Stimulated activated CD8-positive, alpha-beta memory T cell treated with anti-CD3 and anti-CD28 coated beads, Interleukin-4, amount 100 ng/mL, for 1 hour (primary cell): ENCODE measurements around the gene PHF21B.
"Not testable (repeated sequence)": the region's sequence is repeated elsewhere in the genome, so short reads cannot be mapped to it uniquely, and the experiment has no call there.

Source experiments
- DNase-seq, 2 donors: peaks; one replicate each; pipeline ENCODE4 v3.0.0-alpha.2; 2020; ENCODE audit warnings: low read depth in 2 of 2, low spot score in 1 of 2

PHF21B gene

DNA sequence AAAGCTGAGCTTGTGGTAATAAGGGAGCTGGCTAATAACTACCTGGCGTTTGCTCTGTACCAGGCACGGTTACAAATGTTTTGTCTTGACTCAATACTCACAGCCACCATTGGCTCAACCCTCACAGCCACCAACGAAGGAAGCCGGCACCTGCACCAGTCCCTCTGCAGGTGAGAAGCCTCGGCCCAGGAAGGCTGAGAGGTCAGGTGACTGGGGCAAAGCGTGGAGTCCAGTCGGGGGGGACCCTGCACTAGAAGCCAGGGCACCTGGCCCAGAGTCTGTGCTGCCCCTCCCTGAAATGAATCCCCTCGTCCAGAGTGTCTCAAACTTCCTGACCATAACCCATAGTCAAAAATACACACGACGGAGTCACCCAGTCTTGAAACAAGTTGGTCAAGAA lies 90.1 kb downstream of the PHF21B start:
- no peak for DNase-seq

DNA sequence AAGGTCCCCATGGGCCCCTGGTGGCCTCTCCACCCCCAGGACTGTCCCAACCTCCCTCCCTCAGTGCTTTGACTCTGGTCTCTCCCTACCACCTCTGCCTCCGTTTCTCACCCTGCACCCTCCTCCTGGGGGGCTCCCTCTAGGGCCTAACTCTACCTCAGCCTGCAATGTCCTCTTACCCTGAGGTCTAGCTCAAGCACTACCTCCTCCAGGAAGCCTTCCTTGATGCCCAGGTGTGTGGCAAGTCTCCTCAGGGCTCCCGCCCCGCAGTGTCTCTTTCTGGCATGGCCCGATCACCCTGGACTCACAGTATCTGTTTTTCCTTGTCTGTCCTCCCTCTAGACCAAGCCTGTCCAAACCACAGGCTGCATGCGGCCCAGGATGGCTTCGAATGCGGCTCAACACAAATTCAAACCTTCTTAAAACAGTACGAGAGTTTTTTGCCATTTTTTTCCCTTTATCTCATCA lies 90.8 kb downstream of the PHF21B start:
- DNase-seq, result no peak

DNA sequence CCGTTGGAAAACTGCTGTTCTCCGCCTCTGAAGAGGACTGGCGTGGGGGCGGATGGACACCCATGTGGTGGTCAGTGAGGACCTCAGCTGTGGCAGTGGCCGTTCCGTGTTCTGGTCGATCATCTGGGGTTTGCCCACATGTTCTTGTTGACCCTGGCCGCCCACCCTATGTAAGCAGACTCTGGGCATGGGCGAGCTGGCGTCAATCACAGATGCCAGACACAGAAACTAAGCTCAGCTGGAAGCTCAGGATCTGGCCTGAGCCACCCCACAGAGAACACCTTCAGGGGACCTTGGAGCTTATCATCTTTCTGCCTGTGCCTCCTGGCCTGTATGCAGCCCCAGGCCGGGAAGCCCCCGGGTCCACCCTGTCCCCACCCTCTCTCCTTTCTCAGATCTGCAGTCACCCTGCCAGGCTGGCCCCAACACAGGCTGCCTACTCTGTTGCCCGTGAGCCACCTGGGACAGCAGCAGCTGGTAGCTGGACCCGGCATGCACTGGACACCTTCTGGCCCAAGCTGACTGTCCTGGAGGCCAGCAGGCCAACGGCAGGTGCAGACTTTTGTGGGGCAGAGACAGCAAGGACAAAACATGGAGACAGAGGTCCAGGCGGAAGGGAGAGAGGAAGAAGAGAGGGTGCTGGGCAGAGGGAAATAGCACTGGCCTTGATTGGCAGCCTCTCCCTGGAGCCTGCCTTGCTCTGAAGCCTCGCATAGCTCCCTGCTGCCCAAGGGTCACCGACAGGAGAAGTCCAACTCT lies 91.5 kb downstream of the PHF21B start:
- DNase-seq, result no peak

DNA sequence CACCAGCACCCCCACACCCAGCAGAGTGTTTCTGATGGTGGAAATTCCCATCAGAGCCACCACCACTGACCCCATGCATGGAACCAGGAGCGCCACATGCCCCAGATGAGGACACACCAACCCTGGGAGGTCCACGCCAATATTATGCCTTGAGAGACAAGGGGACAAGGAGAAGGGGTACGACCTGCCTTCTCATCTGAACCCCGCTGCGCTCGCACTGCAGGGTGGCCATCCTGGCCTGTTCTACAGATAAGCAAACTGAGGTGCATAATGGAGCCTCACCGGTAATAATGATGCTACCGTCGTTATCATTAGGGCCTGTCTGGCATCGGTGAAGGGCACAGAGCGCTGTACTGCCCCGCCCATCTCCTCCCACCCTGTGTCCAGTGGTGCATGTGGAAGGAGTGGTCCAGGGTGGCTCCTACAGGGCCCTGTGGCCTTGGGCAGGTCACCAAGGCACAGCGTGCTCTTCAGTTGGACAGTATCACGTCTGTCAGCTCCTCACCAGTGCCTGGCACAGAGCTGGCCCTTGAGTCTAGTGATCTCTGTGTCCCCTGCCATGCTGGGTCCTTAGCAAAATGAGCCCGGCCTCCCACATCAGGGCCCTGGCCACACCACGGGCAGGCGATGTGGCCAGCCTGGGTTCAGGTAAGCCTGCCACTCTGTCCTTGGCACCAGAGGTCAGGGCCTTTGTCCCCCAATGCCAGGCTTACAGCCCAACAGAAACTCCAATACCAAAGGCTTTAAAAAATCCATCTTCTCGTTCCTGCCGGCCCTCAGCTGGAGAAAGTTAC lies 92.2 kb downstream of the PHF21B start:
- DNase-seq, result no peak

DNA sequence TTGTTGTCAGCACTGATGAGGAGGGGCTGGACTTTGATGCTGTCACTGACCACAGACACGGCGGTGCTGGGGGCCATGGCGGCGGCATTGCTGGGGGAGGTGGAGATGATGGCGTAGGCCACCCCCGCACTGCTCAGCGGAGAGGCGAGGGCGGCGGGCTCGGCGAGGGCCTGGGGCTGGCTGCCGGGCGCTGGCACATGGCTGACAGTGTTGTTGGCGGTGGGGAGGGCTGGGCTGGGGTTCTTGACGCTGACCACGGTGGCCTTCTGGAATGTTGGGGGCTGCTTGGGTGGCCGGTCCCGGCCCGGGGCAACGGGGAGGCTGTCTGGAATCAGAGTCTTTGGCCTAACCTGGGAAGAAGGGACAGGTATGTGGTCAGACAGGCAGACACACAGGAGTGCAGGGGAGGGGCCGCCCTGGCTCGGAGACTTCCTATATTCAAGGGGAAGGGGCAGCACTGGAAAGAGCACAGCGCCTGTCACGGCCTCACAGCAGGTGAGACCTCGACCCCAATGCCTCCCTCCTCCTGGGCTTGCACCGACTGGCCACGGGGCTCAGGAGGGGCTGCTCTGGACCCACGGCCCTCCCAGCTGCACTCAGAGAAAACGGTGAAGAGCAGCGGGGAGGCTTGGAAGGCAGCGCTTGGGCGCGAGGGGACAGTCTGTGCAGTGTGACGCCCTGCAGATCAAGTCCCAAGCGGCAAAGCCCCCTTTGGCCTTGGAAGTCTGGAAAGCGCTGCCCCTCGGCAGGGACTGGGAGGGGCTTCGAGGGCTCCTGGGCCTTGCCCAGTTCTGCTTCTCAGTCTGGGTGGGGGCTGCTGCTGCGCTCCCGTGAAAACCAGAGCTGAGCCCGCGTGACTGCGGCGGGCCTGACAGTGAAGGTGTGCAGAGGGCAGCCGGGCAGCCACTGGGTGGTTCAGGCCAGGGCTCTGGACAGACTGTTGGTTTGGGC lies 93.2 kb downstream of the PHF21B start:
- no peak for DNase-seq

DNA sequence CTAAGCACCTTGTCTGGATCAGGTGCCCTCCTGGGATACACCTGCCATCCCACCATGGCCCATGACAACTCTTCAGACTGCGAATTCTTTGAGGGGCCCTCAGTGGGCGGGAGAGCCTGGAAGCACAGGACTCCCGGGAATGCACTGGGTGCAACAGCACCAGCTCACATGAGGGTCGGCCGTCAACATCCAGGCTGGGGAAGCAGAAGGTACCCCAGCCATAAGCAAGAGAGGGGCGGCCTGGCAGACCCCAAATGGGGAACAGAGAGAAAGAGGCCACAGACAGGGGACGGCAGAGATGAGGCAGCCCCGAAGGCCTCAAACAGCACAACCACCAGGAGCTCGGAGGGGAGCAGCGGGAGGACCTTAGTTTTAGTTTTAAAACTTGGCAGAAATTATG lies 94.4 kb downstream of the PHF21B start:
- DNase-seq, result no peak

DNA sequence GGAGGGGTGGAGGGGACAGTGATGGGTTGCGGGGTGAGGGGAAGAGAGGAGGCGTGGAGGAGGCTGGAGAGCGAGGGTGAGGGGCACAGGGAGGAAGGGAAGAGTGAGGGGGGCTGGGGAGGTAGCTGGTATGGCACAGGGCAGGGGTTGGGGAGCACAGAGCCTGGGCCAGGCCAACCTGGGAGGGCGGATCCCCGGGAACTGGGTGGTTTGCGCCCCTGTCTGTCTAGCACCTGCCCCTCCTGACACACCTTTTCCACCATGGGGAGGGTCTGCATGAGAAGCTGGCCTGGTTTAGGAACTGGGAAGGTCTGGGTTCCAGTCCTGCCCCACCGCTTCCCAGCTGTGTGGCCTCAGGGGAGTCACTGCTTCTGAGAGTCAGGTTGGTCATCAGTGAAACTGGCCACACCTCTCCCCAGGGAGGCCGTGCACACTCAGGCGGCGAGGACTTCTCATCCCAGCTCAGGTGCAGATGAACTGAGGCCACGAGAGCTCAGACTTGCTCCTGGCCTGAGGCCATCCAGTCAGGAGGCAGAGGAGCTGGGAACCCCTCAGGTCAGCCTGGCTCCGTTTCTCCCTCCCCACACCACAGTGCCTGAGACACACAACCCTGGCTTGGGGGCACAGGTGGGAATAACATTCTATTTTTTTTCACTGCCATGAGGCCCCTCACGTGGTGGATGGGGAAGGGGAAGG lies 95.6 kb downstream of the PHF21B start:
- no peak for DNase-seq

DNA sequence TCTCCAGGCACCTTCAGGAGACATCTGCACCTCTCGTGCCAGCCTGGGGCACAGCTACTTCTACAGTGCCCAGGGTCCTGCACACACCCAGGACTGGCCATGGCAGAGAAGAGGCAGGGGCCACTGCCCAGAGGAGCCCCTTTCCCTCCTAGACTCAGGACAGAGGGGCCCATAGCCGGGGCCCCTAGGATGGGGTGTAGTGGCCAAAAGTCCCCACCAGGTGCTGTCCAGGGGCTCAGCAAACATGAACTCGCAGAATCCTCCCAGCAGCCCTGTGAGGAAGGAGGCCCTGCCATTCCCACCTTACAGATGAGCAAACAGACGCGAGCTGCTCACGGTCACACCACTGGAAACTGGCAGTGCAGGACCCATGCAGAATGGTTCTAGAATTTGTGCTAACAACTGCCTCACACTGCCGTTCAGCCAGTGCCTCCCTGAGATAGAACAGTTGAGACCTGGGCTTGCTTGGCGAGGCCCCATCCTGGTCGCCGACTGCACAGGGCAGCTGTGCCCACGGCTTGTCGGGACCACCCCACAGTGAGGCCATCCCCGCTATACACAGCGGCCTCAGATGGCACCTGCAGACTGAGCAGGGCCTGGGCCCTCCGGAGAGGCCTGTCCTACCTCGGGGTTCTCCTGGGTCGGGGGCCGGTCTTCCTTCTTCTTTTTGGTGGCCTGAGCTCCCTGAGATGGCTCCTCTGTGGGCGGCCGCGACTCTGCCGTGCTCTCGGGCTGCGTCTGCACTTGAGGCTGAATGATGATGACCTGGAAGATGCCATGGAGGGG lies 96.4 kb downstream of the PHF21B start:
- no peak for DNase-seq

DNA sequence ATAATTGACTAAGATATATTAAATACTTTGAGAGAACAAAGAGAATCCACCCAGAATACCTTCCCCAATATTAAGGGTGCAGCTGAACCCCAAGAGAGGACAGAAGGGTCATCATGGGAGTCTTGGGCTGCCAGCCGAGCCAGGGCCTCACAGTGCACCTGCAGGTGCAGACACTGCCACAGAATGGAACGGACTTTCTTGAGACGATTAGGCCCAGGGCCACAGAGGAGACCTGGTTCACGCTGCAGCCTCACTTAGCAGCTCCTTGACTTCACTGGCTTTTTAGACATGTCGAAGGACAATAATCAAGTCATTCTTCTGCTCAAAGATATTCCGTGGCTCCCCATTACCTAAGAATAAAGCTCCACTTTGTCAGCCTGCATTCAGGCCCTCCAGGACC lies 100.6 kb downstream of the PHF21B start:
- DNase-seq, result no peak

DNA sequence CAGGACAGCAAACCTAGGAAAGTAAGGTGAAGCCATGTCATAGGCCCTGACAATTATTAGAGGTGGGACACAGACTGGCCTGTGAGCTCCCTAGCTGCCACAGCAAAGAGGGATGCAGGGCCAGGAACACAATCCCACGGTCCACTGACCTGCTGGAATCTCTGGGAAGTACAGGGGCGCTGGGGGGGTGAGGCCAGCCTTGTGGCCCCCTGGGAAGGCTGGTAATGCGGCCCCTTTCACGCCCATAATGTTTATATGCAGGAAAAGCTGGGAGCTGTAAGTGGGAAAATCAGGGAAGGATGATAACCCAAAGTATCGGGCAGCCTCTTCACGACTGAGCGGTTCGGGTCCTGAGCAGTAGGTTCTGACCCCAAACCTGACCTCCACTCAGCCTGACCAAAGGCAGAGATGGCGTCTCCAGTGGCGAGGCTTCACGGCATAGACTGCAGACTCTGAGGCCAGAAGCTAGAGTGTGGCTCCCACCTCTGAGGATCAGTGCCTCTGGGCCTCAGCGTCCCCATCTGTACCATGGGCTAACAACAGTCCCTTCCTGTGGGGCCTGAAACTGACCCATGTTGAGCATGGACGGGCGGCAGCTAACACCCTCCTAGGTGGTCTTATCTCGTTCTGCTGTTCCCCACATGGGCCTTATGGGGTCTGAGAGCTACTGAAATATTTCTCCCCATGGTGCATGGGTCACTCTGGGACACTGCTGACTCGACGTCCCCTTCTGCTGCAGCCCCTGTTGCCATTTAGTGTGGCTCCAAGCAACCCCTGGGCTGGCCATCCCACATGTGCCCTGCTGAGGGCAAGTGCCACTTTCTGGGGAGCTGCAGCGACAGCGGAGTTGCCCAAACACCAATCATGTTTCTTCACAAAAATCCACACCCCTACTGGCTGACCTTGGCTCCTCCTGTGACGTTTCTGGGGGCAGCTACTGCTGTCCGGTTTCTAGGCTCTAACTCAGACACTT lies 101.8 kb downstream of the PHF21B start:
- DNase-seq, result no peak

DNA sequence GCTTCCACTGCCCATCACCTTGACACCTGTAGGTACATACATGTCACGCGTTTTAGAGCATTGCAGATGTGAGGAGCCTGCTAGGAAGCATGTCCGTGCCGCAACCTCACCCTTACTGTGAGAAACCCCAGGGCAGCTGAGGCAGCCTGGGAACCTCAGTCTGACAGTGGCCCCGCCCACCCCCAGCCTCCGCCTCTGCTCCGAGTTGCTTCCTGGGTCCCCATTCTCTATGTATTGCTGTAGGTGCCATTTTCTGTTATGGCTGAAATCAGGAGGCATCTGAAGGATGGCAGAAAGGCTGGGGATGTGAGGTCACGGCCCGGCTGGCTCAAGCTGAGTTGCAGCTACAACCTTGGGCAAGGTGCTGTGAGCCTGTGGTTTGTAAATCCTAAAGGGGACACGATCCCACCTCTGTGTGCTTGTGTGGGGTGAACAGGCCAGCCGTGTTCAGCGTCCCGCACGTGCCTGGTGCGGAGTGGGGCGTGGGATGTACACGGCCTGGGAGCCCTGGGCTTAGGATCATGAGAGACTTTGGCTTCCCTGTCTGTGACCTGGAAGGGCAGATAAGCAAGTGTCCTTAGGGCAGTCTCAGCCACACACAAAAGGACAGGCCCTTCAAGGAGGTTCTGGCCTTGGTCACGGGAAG lies 102.7 kb downstream of the PHF21B start:
- no peak for DNase-seq

DNA sequence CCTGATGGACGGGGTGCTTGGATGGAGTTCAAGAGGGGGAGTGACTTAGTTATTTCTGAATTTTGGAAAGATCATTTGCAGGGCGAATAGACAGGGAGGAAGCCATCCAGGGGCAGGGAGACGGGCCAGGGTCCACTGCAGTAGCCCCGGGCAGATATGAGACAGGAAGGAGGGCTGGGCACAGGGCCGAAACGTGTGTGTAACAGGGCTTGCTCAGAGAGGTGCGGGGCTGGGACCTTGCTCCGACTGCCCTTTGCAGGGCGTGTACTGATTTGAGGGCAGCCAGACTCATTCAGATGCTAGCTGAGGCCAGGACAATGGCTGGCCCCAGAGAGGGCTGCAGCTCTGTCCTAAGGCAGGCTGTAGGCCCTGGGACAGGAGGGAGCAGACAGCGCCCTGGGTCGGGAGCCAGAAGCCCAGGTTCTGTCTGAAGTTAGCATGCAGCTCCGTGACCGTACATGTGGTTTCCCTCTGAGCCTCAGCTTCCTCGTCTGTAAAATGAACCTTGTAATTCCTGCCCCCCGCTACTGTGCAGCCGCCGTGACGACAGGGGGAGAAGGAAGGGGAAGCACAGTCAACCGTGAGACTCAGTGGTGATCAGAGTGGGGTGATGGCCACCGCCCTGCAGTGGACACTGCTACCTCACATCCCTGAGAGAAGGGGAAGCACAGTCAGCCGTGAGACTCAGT lies 103.4 kb downstream of the PHF21B start:
- no peak for DNase-seq

DNA sequence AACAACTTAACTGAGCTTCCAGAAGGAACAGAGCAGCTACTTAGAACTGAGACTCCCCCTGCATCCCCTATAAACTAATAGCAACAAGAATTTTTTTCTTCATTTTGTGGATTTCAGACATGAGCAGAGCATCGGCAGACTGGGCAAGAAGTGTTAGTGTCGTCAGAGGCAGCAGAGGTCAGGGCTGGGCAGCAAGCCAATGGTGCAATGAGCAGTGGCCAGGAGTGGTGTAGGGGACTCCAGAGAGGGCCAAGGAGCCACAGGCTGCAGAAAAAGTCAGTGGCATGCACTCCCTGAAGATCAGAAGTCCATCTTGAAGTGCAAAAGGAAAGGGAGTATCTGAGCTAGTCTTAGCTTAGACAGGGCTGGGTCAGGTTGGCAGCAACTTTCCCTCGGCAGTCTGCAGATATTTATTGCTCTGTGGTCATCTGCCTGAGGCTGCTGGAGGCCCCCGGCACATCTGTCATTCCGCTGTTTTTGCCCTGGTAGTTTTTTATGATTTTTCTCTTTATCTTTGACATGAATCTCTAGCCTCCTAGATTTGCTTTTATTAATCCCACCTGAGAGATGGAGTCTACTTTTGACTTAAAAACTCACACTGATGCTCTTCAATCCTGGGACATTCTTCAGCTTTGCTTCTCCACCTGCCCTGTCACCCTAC lies 105.2 kb downstream of the PHF21B start:
- not testable (repeated sequence) for DNase-seq

DNA sequence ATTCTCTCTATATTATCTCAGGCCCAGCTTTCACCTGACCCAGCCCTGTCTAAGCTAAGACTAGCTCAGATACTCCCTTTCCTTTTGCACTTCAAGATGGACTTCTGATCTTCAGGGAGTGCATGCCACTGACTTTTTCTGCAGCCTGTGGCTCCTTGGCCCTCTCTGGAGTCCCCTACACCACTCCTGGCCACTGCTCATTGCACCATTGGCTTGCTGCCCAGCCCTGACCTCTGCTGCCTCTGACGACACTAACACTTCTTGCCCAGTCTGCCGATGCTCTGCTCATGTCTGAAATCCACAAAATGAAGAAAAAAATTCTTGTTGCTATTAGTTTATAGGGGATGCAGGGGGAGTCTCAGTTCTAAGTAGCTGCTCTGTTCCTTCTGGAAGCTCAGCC lies 106.6 kb downstream of the PHF21B start:
- not testable (repeated sequence) for DNase-seq

DNA sequence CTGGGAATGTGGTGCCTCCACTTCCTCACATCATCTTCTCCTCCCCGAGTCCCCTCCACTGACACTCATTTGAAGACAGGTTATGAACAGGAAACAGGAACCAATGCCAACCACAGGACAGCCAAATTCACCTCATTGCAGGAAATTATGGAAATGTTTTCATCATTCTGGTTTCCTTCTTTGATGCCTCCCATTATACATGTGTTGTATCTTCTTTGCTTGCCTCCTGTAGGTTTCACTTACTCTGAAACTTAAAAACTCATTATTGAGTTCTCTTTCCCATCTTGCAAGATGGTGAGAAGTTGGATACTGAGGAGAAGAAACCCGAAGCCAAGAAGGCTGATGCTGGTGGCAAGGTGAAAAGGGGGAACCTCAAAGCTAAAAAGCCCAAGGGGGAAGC lies 108.5 kb downstream of the PHF21B start:
- DNase-seq, result no peak

DNA sequence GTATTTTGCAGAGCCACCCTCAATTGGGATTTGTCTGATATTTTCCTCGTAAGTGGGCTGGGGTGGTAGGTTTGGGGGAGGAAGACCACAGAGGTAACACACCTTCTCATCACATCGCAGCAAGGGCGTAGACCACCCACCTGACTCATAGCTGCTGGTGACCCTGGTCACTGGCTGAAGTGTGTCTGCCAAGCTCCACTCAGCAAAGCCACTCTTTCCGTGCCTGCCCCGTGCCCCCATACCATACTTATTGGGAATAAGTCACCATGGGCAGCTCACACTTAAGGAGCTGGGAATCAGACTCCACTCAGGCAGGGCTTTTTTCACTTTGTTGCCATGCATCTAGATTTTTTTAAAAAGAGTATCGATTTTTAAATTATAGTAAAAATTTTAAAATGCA lies 111.6 kb downstream of the PHF21B start:
- DNase-seq, result no peak
